Hepatocyte (in vitro differentiated cells): ENCODE results near the gene ZNF354B.

ENCODE experiments used
- EZH2 ChIP-seq: fragments of 200-600 bp; sonication (generic); IDR thresholded peaks from 2 replicates; pipeline ENCODE4 v1.6.1; 2016; ENCODE audit warnings: antibody characterized with exemption, mild to moderate bottlenecking, borderline replicate concordance
- TF ChIP-seq, protein P1 (sequence below): fragments of 200-600 bp; sonication (generic); IDR thresholded peaks from 2 replicates; pipeline ENCODE4 v1.5.1; 2016; ENCODE audit warnings: antibody characterized with exemption, mild to moderate bottlenecking; ENCODE audit not compliant: poor library complexity

DNA sequence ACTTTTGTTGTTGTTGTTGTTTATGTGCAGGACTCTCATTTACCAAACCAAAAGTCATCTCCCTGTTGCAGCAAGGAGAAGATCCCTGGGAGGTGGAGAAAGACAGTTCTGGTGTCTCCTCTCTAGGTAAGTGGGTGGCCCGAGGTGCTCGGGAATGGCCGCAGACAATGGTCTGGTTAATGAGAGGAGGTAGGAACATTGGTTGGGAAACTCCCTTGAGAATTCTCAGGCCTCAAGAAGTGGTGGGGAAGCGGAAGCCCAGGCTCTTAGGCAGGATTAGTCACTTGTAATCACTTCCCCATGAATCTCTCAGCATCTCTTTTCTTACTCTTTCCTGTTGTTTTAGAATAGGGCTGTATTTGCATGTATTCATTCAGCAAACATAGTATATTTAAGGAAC is 7.2 kb downstream of the ZNF354B start:
- TF ChIP-seq, protein P1, sequence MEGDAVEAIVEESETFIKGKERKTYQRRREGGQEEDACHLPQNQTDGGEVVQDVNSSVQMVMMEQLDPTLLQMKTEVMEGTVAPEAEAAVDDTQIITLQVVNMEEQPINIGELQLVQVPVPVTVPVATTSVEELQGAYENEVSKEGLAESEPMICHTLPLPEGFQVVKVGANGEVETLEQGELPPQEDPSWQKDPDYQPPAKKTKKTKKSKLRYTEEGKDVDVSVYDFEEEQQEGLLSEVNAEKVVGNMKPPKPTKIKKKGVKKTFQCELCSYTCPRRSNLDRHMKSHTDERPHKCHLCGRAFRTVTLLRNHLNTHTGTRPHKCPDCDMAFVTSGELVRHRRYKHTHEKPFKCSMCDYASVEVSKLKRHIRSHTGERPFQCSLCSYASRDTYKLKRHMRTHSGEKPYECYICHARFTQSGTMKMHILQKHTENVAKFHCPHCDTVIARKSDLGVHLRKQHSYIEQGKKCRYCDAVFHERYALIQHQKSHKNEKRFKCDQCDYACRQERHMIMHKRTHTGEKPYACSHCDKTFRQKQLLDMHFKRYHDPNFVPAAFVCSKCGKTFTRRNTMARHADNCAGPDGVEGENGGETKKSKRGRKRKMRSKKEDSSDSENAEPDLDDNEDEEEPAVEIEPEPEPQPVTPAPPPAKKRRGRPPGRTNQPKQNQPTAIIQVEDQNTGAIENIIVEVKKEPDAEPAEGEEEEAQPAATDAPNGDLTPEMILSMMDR: no peak
- no peak for TF ChIP-seq EZH2
